K562 (cell line): Measurements from ENCODE around the gene SLC1A4. TPM values are rescaled to one million over a fixed set of nuclear protein-coding genes. Genes with fewer than 3 reads are reported as not detected.

Source experiments
- BRD9 ChIP-seq: fragments of 450-650 bp; IDR thresholded peaks from 2 replicates; pipeline ENCODE4 v1.6.1; 2018; ENCODE audit warnings: low read depth; ENCODE audit not compliant: partially characterized antibody
- CBFA2T3 ChIP-seq: fragments of 450-650 bp; IDR thresholded peaks from 2 replicates; pipeline ENCODE4 v1.6.1; 2017
- CBX3 ChIP-seq, 2 experiments: IDR thresholded peaks; 1 replicate in 1 of 2; 2 replicates in 1 of 2; pipeline ENCODE4 v1.6.1; 2012; ENCODE audit warnings: inconsistent platforms in 2 of 2, low read length in 2 of 2, borderline replicate concordance in 1 of 2, control low read depth in 1 of 2
- FOXA1 ChIP-seq: fragments of 450-650 bp; IDR thresholded peaks from 2 replicates; pipeline ENCODE4 v1.6.1; 2016; ENCODE audit warnings: mild to moderate bottlenecking, borderline replicate concordance
- MCM3 ChIP-seq: fragments of 450-650 bp; IDR thresholded peaks from 2 replicates; pipeline ENCODE4 v1.6.1; 2016
- MCM5 ChIP-seq: fragments of 450-650 bp; IDR thresholded peaks from 2 replicates; pipeline ENCODE4 v1.6.1; 2016; ENCODE audit warnings: low read depth
- MCM7 ChIP-seq, 2 experiments: fragments of 450-650 bp; IDR thresholded peaks; 2 replicates each; pipeline ENCODE4 v1.6.1; 2016 to 2018
- POLR2AphosphoS2 ChIP-seq: IDR thresholded peaks from 2 replicates; pipeline ENCODE4 v1.6.1; 2012; ENCODE audit warnings: low read length, improper control_type of control experiment
- PPARD ChIP-seq: fragments of 250-450 bp; sonication (Bioruptor Pico); IDR thresholded peaks from 2 replicates; pipeline ENCODE4 v1.8.0; 2022; ENCODE audit warnings: inconsistent platforms, mild to moderate bottlenecking, moderate library complexity
- ZNF146 ChIP-seq: IDR thresholded peaks from one replicate; pipeline ENCODE4 v1.6.1; 2018; ENCODE audit warnings: missing compliant biosample characterization; ENCODE audit not compliant: unreplicated experiment
- ZNF41 ChIP-seq: fragments of 250-450 bp; sonication (Bioruptor Pico); conservative IDR thresholded peaks from 2 replicates; pipeline ENCODE4 v1.4.0; 2020; ENCODE audit warnings: mild to moderate bottlenecking
- ZNF444 ChIP-seq: fragments of 250-450 bp; sonication (Bioruptor Pico); IDR thresholded peaks from 2 replicates; pipeline ENCODE4 v1.4.0; 2020; ENCODE audit warnings: mild to moderate bottlenecking, moderate library complexity
- ZNF644 ChIP-seq: fragments of 200-800 bp; sonication (Bioruptor generic); IDR thresholded peaks from 2 replicates; pipeline ENCODE4 v1.6.1; 2016; ENCODE audit warnings: low read depth, missing genetic modification characterization, missing compliant biosample characterization
- polyA plus RNA-seq, 8 experiments: library from polyadenylated mRNA; depleted of rRNA in 4 of 8; stranded (reverse) in 5 of 8; unstranded in 3 of 8; fragments of >200 nt; fragmentation: Nextera tagmentation in 2 of 8; fragmentation: Illumina TruSeq in 1 of 8; extraction: Ambion mirVana in 2 of 8; extraction: Trizol in 1 of 8; gene quantifications; 2 replicates each; pipeline versions ENCODE4 v1.2.1 to v1.2.3, GENCODE V29; 2011 to 2014; ENCODE audit warnings: inconsistent platforms in 1 of 8, missing spikeins in 1 of 8
- total RNA-seq, 7 experiments: library from RNA; depleted of rRNA in 6 of 7; stranded (reverse); fragments of >200 nt in 6 of 7; fragmentation: Illumina TruSeq in 2 of 7; extraction: Trizol in 2 of 7; gene quantifications; 2 replicates each; pipeline versions ENCODE4 v1.2.1 to v1.2.3, GENCODE V29; 2011 to 2021; ENCODE audit warnings: low replicate concordance in 1 of 7
- TF ChIP-seq, protein P1 (sequence below): fragments of 250-450 bp; sonication (Bioruptor Pico); IDR thresholded peaks from 2 replicates; pipeline ENCODE4 v1.5.0; 2022; ENCODE audit warnings: mild to moderate bottlenecking
- TF ChIP-seq, protein P2 (sequence below): fragments of 200-800 bp; sonication (Bioruptor generic); IDR thresholded peaks from 2 replicates; pipeline ENCODE4 v1.6.1; 2017; ENCODE audit warnings: missing genetic modification characterization, missing compliant biosample characterization
- TF ChIP-seq, protein P3 (sequence below): fragments of 250-450 bp; sonication (Bioruptor Pico); IDR thresholded peaks from 2 replicates; pipeline ENCODE4 v1.6.1; 2021; ENCODE audit warnings: mild to moderate bottlenecking
- TF ChIP-seq, protein P4 (sequence below): fragments of 450-650 bp; IDR thresholded peaks from 2 replicates; pipeline ENCODE4 v1.6.1; 2016; ENCODE audit warnings: borderline replicate concordance
- TF ChIP-seq, protein P5 (sequence below): IDR thresholded peaks from 2 replicates; pipeline ENCODE4 v1.6.1; 2011; ENCODE audit not compliant: insufficient read length; ENCODE audit errors: extremely low read depth
- TF ChIP-seq, protein P6 (sequence below): fragments of 450-650 bp; IDR thresholded peaks from 2 replicates; pipeline ENCODE4 v1.6.1; 2016; ENCODE audit warnings: low read depth, mild to moderate bottlenecking, moderate library complexity
- TF ChIP-seq, protein P7 (sequence below): sonication (generic); formaldehyde crosslinking; IDR thresholded peaks from 2 replicates; pipeline ENCODE4 v1.8.1; 2022; ENCODE audit warnings: missing genetic modification reagents

Gene SLC1A4
- total and polyA plus RNA-seq, 9 of the 15 experiments (the other 6 are each of a cell fraction or from before 2014, with no cell fraction given): 4.4 to 24.0 (median 10.9) TPM

DNA sequence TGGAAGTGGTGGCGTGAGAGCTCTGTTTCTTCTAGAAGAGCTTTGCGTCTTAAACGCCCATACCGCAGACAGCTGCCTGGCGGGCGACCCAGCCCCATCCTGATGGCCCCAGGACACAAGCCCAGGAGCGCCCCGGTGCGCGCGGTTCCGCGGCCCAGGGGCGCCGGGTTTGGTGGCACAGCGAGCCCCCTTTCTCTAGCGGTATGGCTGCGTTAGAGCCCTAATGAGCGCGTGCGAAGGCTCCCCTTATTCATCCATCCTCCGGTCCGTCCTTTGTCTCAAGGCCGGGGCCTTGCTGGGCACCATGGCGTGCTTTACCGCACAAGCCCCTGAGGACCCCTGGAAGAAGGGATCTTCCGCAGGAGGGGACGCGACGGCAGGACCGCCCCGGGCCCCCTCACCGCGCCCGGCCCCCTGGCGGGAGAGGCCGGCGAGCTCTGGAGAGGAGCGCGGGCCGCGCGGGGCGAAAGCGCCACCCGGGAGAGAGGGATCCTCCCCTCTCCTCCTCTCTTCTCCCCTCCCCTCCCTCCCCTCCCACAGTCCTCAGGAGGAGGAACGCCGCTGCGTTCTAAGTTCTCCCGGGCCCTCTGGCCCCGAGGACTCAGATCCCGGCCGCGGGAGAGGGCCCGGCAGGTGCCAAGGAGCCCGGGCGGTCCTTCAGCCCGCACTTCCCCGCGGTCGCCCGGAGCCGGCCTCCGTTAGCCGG, 626 bp upstream of the SLC1A4 start (continued):
- TF ChIP-seq, protein P1, sequence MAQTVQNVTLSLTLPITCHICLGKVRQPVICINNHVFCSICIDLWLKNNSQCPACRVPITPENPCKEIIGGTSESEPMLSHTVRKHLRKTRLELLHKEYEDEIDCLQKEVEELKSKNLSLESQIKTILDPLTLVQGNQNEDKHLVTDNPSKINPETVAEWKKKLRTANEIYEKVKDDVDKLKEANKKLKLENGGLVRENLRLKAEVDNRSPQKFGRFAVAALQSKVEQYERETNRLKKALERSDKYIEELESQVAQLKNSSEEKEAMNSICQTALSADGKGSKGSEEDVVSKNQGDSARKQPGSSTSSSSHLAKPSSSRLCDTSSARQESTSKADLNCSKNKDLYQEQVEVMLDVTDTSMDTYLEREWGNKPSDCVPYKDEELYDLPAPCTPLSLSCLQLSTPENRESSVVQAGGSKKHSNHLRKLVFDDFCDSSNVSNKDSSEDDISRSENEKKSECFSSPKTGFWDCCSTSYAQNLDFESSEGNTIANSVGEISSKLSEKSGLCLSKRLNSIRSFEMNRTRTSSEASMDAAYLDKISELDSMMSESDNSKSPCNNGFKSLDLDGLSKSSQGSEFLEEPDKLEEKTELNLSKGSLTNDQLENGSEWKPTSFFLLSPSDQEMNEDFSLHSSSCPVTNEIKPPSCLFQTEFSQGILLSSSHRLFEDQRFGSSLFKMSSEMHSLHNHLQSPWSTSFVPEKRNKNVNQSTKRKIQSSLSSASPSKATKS (CRISPR knock-in tag): no peak
- TF ChIP-seq, protein P2, sequence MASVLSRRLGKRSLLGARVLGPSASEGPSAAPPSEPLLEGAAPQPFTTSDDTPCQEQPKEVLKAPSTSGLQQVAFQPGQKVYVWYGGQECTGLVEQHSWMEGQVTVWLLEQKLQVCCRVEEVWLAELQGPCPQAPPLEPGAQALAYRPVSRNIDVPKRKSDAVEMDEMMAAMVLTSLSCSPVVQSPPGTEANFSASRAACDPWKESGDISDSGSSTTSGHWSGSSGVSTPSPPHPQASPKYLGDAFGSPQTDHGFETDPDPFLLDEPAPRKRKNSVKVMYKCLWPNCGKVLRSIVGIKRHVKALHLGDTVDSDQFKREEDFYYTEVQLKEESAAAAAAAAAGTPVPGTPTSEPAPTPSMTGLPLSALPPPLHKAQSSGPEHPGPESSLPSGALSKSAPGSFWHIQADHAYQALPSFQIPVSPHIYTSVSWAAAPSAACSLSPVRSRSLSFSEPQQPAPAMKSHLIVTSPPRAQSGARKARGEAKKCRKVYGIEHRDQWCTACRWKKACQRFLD (CRISPR knock-in tag): no peak
- no peak for TF ChIP-seq MCM7 (IDR thresholded peaks at IDR 0.05)
- TF ChIP-seq, protein P3, sequence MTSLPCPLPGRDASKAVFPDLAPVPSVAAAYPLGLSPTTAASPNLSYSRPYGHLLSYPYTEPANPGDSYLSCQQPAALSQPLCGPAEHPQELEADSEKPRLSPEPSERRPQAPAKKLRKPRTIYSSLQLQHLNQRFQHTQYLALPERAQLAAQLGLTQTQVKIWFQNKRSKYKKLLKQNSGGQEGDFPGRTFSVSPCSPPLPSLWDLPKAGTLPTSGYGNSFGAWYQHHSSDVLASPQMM (CRISPR knock-in tag): no peak
- no peak for TF ChIP-seq CBX3 (IDR thresholded peaks at IDR 0.05; ENCODE audit: borderline replicate concordance in 1 of 2, low read length in 2 of 2)
- TF ChIP-seq FOXA1: no peak
- TF ChIP-seq, protein P4, sequence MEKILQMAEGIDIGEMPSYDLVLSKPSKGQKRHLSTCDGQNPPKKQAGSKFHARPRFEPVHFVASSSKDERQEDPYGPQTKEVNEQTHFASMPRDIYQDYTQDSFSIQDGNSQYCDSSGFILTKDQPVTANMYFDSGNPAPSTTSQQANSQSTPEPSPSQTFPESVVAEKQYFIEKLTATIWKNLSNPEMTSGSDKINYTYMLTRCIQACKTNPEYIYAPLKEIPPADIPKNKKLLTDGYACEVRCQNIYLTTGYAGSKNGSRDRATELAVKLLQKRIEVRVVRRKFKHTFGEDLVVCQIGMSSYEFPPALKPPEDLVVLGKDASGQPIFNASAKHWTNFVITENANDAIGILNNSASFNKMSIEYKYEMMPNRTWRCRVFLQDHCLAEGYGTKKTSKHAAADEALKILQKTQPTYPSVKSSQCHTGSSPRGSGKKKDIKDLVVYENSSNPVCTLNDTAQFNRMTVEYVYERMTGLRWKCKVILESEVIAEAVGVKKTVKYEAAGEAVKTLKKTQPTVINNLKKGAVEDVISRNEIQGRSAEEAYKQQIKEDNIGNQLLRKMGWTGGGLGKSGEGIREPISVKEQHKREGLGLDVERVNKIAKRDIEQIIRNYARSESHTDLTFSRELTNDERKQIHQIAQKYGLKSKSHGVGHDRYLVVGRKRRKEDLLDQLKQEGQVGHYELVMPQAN: no peak
- TF ChIP-seq ZNF444 (CRISPR knock-in tag): no peak
- no peak for TF ChIP-seq MCM3
- TF ChIP-seq MCM5: no peak
- TF ChIP-seq POLR2AphosphoS2: no peak
- no peak for TF ChIP-seq PPARD (CRISPR knock-in tag)
- TF ChIP-seq, protein P5, sequence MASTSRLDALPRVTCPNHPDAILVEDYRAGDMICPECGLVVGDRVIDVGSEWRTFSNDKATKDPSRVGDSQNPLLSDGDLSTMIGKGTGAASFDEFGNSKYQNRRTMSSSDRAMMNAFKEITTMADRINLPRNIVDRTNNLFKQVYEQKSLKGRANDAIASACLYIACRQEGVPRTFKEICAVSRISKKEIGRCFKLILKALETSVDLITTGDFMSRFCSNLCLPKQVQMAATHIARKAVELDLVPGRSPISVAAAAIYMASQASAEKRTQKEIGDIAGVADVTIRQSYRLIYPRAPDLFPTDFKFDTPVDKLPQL: no peak
- TF ChIP-seq ZNF146 (CRISPR knock-in tag): no peak
- TF ChIP-seq CBFA2T3: no peak
- no peak for TF ChIP-seq BRD9
- no peak for TF ChIP-seq ZNF644 (tag)
- TF ChIP-seq, protein P6, sequence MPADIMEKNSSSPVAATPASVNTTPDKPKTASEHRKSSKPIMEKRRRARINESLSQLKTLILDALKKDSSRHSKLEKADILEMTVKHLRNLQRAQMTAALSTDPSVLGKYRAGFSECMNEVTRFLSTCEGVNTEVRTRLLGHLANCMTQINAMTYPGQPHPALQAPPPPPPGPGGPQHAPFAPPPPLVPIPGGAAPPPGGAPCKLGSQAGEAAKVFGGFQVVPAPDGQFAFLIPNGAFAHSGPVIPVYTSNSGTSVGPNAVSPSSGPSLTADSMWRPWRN: no peak
- TF ChIP-seq, protein P7, sequence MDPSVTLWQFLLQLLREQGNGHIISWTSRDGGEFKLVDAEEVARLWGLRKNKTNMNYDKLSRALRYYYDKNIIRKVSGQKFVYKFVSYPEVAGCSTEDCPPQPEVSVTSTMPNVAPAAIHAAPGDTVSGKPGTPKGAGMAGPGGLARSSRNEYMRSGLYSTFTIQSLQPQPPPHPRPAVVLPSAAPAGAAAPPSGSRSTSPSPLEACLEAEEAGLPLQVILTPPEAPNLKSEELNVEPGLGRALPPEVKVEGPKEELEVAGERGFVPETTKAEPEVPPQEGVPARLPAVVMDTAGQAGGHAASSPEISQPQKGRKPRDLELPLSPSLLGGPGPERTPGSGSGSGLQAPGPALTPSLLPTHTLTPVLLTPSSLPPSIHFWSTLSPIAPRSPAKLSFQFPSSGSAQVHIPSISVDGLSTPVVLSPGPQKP (CRISPR knock-in tag): no peak
- no peak for TF ChIP-seq ZNF41 (CRISPR knock-in tag)
